HG03575 (cell line): ENCODE results near the gene NDUFS4.
"Not testable (repeated sequence)": the region's sequence is repeated elsewhere in the genome, so short reads cannot be mapped to it uniquely, and the experiment has no call there.

Experiments
- ATAC-seq: cut with Tn5 transposase; IDR thresholded peaks from one replicate; pipeline ENCODE4 v1.9.1; 2021; ENCODE audit not compliant: unreplicated experiment, insufficient number of reproducible peaks, low FRiP score; ENCODE audit errors: extremely low read depth

The NDUFS4 gene

GRCh38 chr5:53568871-53569270 is 8.4 kb downstream of the NDUFS4 start:
- ATAC-seq: no peak

DNA sequence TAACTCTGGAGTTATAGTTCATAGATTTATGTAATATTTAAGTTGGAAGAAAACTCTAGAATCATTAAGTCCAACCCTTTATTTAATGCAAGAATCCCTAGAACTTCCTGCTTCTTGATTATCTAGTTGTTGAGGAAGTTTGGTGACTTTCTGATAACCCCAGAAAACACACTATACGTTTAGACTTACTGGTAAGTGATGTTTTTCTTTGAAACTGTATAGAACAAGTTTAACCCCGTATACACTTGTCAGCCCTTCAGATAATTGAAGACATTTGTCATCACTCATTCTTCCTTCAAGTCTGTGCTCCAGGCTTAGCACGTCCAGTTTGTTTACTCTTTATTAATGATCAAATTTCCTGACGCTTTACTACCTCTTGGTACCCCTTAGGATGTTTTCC is 9.0 kb downstream of the NDUFS4 start:
- ATAC-seq: no peak

- ATAC-seq: no peak
Measured at GRCh38 chr5:53571403-53571802, 11.0 kb downstream of the NDUFS4 start.

- ATAC-seq: no peak
Measured at GRCh38 chr5:53575101-53575500, 14.7 kb downstream of the NDUFS4 start.

- no peak for ATAC-seq
Measured at GRCh38 chr5:53575831-53576230, 15.4 kb downstream of the NDUFS4 start.

DNA sequence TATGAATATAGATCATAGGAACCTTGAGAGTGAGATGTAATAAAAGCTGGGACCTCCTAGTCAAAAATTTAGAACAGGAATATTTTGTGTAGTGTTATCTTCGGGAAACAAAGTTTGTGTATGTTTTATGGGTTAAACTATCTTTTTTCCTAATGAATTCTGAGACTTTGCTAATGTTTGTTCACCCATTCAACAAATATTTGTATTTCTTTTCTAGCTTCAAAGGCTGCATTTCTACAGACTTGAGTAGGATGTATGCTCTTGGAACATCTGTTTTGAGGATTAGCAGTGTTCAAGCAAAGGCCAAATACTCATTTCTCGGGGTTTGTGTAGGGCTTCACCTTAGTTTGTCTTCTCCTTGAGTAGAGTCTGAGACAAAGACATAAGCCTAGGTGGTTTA is 16.2 kb downstream of the NDUFS4 start:
- no peak for ATAC-seq

DNA sequence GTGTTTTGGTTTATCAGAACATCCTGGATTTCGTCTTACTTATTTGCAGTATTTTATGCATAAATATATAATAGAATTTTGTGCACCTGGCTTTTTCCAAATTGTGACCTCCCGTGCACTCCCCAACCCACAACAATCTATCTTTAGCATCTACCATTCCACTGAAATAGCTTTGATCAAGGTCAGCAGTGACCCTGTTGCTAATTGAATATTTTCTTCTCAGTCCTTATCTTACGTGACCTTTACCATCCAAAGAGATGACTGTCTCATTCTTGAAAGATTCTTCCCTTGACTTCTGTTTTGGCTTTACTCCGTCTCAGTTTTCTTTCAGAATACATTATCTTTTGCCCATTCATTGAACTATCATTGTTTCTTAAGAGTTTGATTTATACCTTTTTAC is 18.4 kb downstream of the NDUFS4 start:
- no peak for ATAC-seq

- no peak for ATAC-seq
Measured at GRCh38 chr5:53580547-53580946, 20.1 kb downstream of the NDUFS4 start.

- no peak for ATAC-seq
Measured at GRCh38 chr5:53582225-53582624, 21.8 kb downstream of the NDUFS4 start.

DNA sequence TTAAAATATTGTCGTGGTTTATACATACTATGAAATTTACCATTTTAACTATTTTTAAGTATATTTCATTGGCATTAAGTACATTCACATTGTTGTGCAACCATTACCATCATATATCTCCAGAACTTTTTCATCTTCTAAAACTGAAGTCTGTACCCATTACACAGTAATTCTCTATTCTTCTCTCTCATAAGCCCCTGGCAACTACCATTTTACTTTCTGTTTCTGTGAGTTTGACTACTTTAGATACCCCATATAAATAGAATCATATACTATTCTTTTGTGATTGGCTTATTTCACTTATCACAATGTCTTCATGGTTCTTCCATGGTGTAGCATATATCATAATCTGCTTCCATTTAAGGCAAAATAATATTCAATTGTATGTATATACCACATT is 30.3 kb downstream of the NDUFS4 start:
- ATAC-seq: no peak

DNA sequence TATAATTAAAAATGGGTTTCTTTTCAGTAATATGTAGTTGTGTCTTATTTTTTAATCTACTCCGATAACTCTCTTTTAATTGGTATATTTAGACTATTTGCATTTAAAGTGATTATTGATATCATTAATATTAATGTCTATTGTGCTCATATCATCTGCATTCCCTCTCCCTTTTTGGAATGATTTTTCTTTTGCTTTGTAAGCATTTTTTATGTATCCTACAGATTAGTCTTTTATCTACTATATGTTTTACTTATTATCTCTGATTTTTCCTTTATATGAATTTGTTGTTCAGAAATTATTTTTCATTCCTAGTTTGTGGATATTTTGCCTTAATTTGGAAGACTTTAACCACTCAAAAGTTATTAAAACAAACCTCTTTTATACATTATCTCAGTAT is 34.0 kb downstream of the NDUFS4 start:
- ATAC-seq: no peak

GRCh38 chr5:53597894-53598293 is 37.5 kb downstream of the NDUFS4 start:
- no peak for ATAC-seq

DNA sequence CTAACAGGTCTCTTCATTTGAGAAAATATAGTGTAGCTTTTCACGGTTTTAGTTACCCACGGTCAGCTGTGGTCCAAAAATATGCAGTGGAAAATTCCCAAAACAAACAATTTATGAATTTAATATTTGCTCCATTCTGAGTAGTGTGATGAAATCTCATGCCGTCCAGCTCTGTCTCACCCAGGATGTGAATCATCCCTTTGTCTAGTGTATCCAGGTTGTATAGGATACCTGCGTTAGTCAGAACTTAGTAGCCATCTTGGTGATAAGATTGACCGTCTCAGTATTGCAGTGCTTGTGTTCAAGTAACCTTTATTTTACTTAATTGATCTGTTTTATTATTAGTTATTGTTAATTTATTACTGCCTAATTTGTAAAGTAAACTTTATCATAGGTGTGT is 41.1 kb downstream of the NDUFS4 start:
- no peak for ATAC-seq

DNA sequence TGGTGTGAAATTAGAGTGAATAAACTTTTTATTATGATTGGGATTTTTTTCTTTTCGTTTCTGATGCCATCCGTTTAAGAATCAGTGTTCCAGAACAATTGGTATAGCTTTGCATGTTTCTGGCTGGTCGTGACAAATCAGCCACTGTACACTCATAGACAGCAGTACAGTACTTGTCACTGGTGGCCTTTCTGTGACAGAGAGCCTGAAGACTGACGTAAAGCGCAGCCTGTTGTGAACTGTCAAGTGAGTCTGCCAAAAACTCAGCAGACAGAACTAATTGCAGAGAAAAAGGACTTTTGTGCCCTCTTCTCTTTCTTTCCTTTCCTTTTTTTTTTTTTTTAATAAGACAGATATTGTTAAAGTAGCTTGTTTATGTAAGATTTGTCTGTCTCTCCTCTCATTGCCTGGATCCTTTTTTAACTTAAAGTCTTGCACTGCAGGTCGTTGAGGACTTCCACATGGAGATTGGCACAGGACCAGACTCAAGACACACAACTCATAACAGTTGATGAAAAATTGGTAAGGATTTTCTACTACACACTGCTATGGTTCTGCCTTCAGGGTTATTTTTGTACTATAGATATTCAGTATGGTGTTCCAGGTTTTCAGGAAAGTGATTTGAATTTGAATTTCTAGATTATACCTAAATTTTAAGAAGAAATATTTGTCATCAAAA is 42.7 kb downstream of the NDUFS4 start:
- ATAC-seq: no peak

DNA sequence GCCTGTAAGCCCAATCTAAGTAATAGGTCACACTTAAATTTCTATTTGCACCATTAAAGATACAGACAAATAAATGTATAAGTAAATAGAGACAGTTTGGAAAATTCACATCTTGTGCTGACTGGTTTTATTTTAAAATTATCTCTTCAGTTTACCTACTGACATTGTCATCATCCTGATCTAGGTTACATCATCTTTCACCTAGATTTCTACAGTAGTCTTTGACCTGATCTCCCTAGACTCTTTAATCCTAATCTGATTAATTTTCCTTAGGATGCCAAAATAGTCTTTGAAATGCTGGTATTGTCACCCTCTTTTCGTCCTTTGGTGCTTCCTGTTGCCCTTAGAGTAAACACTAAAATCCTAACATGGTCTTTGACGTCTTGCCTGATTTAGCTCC is 43.9 kb downstream of the NDUFS4 start:
- no peak for ATAC-seq

GRCh38 chr5:53607886-53608285 is 47.4 kb downstream of the NDUFS4 start:
- ATAC-seq: no peak

GRCh38 chr5:53608897-53609296 is 48.5 kb downstream of the NDUFS4 start:
- ATAC-seq: not testable (repeated sequence)

- ATAC-seq: no peak
Measured at GRCh38 chr5:53613061-53613460, 52.6 kb downstream of the NDUFS4 start.

GRCh38 chr5:53613536-53613935 is 53.1 kb downstream of the NDUFS4 start:
- ATAC-seq: no peak

- no peak for ATAC-seq
Measured at GRCh38 chr5:53614376-53614885, 54.0 kb downstream of the NDUFS4 start.

DNA sequence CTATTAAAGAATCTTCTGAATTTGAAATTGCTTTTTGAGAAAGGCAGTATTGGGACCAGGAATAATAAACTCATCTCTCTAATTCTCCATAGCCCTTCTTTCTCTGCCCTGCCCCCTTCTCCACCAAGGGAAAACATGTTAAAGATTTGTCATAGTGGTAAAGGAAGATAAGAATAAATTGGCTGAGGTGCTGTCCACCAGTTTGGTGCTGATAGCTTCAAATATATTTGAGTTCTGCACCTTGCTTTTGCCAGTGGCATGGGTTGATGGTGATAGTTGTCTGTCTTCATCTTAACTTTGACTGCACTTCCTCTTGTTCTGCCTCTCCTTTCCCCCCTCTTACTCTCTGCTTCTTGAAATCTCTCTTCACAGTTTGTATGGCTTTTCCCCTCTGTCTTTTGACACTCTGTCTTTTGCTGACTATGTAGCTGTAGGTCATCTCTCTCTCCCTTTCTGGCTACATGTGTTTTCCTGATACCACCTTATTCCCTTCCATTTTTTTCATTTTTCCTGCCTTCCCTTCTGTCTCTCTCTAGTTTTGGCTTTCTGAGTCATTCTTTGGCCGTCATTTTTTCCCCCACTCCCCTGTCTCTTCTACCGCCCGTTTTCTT is 56.6 kb downstream of the NDUFS4 start:
- ATAC-seq: no peak
